Measurements from ENCODE around the gene TRAPPC1.

- TF ChIP-seq CTCF (IDR thresholded peaks at IDR 0.05; ENCODE audit: extremely low read depth in 1 of 2, insufficient read depth in 1 of 2, low read depth in 1 of 2, low read length in 2 of 2), result no peak
- no peak for TF ChIP-seq POLR2A (IDR thresholded peaks at IDR 0.05; ENCODE audit: low read depth, low read length)
- TF ChIP-seq JUN (IDR thresholded peaks at IDR 0.05; ENCODE audit: borderline replicate concordance, insufficient read depth, insufficient read length, low read depth), result no peak
- TF ChIP-seq POLR2AphosphoS5 (IDR thresholded peaks at IDR 0.05; ENCODE audit: insufficient read depth, low read depth, low read length), result no peak
- TF ChIP-seq MYC (IDR thresholded peaks at IDR 0.05; ENCODE audit: low read depth, low read length), result no peak
- TF ChIP-seq MAX (IDR thresholded peaks at IDR 0.05; ENCODE audit: insufficient read depth, insufficient read length), result no peak
- TF ChIP-seq FOS (IDR thresholded peaks at IDR 0.05; ENCODE audit: borderline replicate concordance, insufficient read depth, low read length), result no peak
- TF ChIP-seq EZH2 (IDR thresholded peaks at IDR 0.05; ENCODE audit: borderline replicate concordance, low read depth, low read length, severe bottlenecking), result no peak
- no peak for TF ChIP-seq GATA2 (IDR thresholded peaks at IDR 0.05; ENCODE audit: insufficient read depth, insufficient read length, low read depth, low read length)
Measured at GRCh38 chr17:7959503-7960253, 27.9 kb upstream of the TRAPPC1 start.

Data from endothelial cell of umbilical vein (primary cell).